Measurements from ENCODE around the gene HBA1. TPM values are rescaled to one million over a fixed set of nuclear protein-coding genes. Genes with fewer than 3 reads are reported as not detected.
"Not testable (repeated sequence)": the region's sequence is repeated elsewhere in the genome, so short reads cannot be mapped to it uniquely, and the experiment has no call there.

The HBA1 gene
- total RNA-seq (2014; rRNA removed) (not detected in 2 replicates), Bru-seq, nascent RNA (not detected), BruChase-seq, experiment 1, labeled RNA remaining after a 6-hour chase (not detected), BruChase-seq, experiment 2, labeled RNA remaining after a 2-hour chase (not detected)
- long read RNA-seq = 0 reads

DNA sequence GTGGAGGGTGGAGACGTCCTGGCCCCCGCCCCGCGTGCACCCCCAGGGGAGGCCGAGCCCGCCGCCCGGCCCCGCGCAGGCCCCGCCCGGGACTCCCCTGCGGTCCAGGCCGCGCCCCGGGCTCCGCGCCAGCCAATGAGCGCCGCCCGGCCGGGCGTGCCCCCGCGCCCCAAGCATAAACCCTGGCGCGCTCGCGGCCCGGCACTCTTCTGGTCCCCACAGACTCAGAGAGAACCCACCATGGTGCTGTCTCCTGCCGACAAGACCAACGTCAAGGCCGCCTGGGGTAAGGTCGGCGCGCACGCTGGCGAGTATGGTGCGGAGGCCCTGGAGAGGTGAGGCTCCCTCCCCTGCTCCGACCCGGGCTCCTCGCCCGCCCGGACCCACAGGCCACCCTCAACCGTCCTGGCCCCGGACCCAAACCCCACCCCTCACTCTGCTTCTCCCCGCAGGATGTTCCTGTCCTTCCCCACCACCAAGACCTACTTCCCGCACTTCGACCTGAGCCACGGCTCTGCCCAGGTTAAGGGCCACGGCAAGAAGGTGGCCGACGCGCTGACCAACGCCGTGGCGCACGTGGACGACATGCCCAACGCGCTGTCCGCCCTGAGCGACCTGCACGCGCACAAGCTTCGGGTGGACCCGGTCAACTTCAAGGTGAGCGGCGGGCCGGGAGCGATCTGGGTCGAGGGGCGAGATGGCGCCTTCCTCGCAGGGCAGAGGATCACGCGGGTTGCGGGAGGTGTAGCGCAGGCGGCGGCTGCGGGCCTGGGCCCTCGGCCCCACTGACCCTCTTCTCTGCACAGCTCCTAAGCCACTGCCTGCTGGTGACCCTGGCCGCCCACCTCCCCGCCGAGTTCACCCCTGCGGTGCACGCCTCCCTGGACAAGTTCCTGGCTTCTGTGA, at the start of gene HBA1:
Gene HBA1, plus strand, starts transcription at position 204 of the 906 bp plus-strand sequence. Its CDS starts 37 bp downstream, at position 241.
- H3K27ac ChIP-seq (ENCODE audit: low read length); H3F3A ChIP-seq (ENCODE audit: low read length, unreplicated experiment); H3K4me2 ChIP-seq (ENCODE audit: low read length); ATAC-seq; H3K4me3 ChIP-seq (ENCODE audit: low read length); H2AFZ ChIP-seq (ENCODE audit: low read length); H3K79me2 ChIP-seq (ENCODE audit: low read length); H3K9me3 ChIP-seq (ENCODE audit: low read length); H3K9ac ChIP-seq (ENCODE audit: low read length); intact Hi-C loops (cut with micrococcal nuclease); H3K36me3 ChIP-seq (ENCODE audit: low read depth, low read length); BruUV-seq (replicated peaks); H3K9me2 ChIP-seq (replicated peaks; ENCODE audit: low read length); CTCF ChIA-PET; H4K20me1 ChIP-seq (ENCODE audit: low read length); DNase-seq; POLR2A ChIA-PET (ENCODE audit: unreplicated experiment); H3K4me1 ChIP-seq (ENCODE audit: insufficient read depth, low read length): not testable (repeated sequence)
- H3K27me3 ChIP-seq (ENCODE audit: low read length) = peaks cover 17% of the 10 kb centered on the region

DNA sequence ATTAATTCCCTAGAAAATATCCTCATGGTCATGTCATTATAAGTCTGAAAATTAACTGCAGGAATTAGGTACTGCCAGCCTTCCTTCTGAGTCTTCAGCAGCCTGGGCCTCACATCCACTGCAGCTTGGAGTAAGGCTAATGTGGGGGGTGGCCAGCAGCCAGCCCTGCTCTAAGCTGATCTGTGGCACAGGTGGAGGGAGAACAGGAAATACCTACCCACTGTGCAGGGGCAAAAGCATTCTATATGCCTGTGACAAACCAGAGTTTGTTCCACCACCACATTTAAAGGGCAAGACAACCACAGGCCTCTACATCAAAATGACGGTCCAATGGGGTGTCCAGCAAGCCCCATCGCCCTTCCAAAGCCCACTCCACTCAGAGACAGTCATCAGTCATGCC, 47.4 kb upstream of the HBA1 start:
- TF ChIP-seq EZH2phosphoT487 (IDR thresholded peaks at IDR 0.05; ENCODE audit: borderline replicate concordance, low read length) = no peak
- TF ChIP-seq, protein P1, sequence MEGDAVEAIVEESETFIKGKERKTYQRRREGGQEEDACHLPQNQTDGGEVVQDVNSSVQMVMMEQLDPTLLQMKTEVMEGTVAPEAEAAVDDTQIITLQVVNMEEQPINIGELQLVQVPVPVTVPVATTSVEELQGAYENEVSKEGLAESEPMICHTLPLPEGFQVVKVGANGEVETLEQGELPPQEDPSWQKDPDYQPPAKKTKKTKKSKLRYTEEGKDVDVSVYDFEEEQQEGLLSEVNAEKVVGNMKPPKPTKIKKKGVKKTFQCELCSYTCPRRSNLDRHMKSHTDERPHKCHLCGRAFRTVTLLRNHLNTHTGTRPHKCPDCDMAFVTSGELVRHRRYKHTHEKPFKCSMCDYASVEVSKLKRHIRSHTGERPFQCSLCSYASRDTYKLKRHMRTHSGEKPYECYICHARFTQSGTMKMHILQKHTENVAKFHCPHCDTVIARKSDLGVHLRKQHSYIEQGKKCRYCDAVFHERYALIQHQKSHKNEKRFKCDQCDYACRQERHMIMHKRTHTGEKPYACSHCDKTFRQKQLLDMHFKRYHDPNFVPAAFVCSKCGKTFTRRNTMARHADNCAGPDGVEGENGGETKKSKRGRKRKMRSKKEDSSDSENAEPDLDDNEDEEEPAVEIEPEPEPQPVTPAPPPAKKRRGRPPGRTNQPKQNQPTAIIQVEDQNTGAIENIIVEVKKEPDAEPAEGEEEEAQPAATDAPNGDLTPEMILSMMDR (conservative IDR thresholded peaks at IDR 0.05; ENCODE audit: low read depth, low read length) = no peak
- H4K20me1 ChIP-seq (ENCODE audit: low read length) = no peaks in the 10 kb centered on the region
- no peak overlapping the region for H3K27ac ChIP-seq (ENCODE audit: low read length)
- no peak overlapping the region for H3K4me2 ChIP-seq (ENCODE audit: low read length)
- BruUV-seq (replicated peaks) = no TSS peak
- intact Hi-C loops (cut with micrococcal nuclease) = no loop called here
- peaks cover 37% of the 10 kb centered on the region for H3K79me2 ChIP-seq (ENCODE audit: low read length)
- H3K9me2 ChIP-seq (replicated peaks; ENCODE audit: low read length) = no peaks in the 10 kb centered on the region
- POLR2A ChIA-PET (ENCODE audit: unreplicated experiment) = no interaction called here
- CTCF ChIA-PET = no interaction called here
- H3K4me3 ChIP-seq (ENCODE audit: low read length) = no peak overlapping the region
- H3K4me1 ChIP-seq (ENCODE audit: insufficient read depth, low read length) = no peaks in the 10 kb centered on the region
- H3K9ac ChIP-seq (ENCODE audit: low read length) = no peak overlapping the region
- H3K36me3 ChIP-seq (ENCODE audit: low read depth, low read length) = no peaks in the 10 kb centered on the region
- ATAC-seq = no peak
- H2AFZ ChIP-seq (ENCODE audit: low read length) = no peak overlapping the region
- no peak for DNase-seq
- no peaks in the 10 kb centered on the region for H3F3A ChIP-seq (ENCODE audit: low read length, unreplicated experiment)
- no peaks in the 10 kb centered on the region for H3K27me3 ChIP-seq (ENCODE audit: low read length)
- H3K9me3 ChIP-seq (ENCODE audit: low read length) = no peaks in the 10 kb centered on the region

DNA sequence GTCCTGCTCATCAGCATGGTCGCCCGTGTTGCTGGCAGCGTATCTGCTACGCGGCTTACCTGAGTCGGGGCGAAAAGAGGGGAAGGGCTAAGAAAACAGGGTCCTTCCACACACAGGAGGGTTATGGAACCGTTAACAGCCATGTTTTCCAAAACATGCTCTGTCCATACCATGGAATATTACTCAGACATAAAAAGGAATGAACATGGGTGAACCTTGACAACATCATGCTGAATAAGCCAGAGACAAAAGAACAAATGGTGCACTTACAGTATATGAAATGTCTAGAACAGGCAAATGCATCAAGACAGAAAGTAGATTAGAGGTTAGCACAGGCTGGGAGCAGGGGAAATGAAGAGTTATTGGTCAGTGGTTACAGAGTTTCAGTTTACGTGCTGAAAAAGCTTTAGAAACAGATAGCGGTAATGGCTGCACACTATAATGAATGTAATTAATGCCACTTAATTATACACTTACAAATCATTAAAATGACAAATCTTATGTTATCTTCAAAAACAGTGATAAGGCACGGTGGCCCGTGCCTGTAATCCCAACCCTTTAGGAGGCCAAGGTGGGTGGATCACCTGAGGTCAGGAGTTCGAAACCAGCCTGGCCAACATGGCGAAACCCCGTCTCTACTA, 45.8 kb upstream of the HBA1 start:
- intact Hi-C loops (cut with micrococcal nuclease) = no loop called here
- no peak overlapping the region for H3K27ac ChIP-seq (ENCODE audit: low read length)
- no peak overlapping the region for H3K9ac ChIP-seq (ENCODE audit: low read length)
- ATAC-seq = no peak
- H4K20me1 ChIP-seq (ENCODE audit: low read length) = no peaks in the 10 kb centered on the region
- no peaks in the 10 kb centered on the region for H3K36me3 ChIP-seq (ENCODE audit: low read depth, low read length)
- H3K9me3 ChIP-seq (ENCODE audit: low read length) = no peaks in the 10 kb centered on the region
- peaks cover 50% of the 10 kb centered on the region for H3K79me2 ChIP-seq (ENCODE audit: low read length)
- H3K9me2 ChIP-seq (replicated peaks; ENCODE audit: low read length) = no peaks in the 10 kb centered on the region
- no peak overlapping the region for H3K4me3 ChIP-seq (ENCODE audit: low read length)
- H2AFZ ChIP-seq (ENCODE audit: low read length) = no peak overlapping the region
- no peaks in the 10 kb centered on the region for H3F3A ChIP-seq (ENCODE audit: low read length, unreplicated experiment)
- no TSS peak for BruUV-seq (replicated peaks)
- POLR2A ChIA-PET (ENCODE audit: unreplicated experiment) = no interaction called here
- H3K4me2 ChIP-seq (ENCODE audit: low read length) = no peak overlapping the region
- CTCF ChIA-PET = no interaction called here
- no peak for DNase-seq
- H3K27me3 ChIP-seq (ENCODE audit: low read length) = no peaks in the 10 kb centered on the region
- TF ChIP-seq EZH2 (IDR thresholded peaks at IDR 0.05; ENCODE audit: low read length, unreplicated experiment) (no peak), EZH2phosphoT487 (IDR thresholded peaks at IDR 0.05; ENCODE audit: borderline replicate concordance, low read length) (no peak)
- TF ChIP-seq, protein P1 (conservative IDR thresholded peaks at IDR 0.05; ENCODE audit: low read depth, low read length) = no peak
- no peaks in the 10 kb centered on the region for H3K4me1 ChIP-seq (ENCODE audit: insufficient read depth, low read length)
